Medulla oblongata (tissue), 1 donor: ENCODE data around the gene IGLL1.
"Not testable (repeated sequence)": the region's sequence is repeated elsewhere in the genome, so short reads cannot be mapped to it uniquely, and the experiment has no call there.

Source experiments
- DNase-seq: peaks from one replicate; pipeline ENCODE4 v3.0.0-alpha.2; 2015; ENCODE audit errors: extremely low spot score

Gene IGLL1

GRCh38 chr22:23591201-23591791, 11.2 kb upstream of the IGLL1 start:
- DNase-seq = peak; percentile 52

- no peak for DNase-seq
Measured at GRCh38 chr22:23583836-23584235, 3.7 kb upstream of the IGLL1 start.

- DNase-seq = no peak
Measured at GRCh38 chr22:23583153-23583552, 3.1 kb upstream of the IGLL1 start.

GRCh38 chr22:23581260-23581650, 1.2 kb upstream of the IGLL1 start:
- no peak for DNase-seq

GRCh38 chr22:23580576-23581259, 628 bp upstream of the IGLL1 start:
- no peak for DNase-seq

GRCh38 chr22:23579280-23579679, 810 bp downstream of the IGLL1 start:
- DNase-seq = no peak

- no peak for DNase-seq
Measured at GRCh38 chr22:23578306-23578705, 1.8 kb downstream of the IGLL1 start.

GRCh38 chr22:23576681-23577080, 3.4 kb downstream of the IGLL1 start:
- DNase-seq = no peak

GRCh38 chr22:23575601-23576000, 4.5 kb downstream of the IGLL1 start:
- DNase-seq = no peak

GRCh38 chr22:23574877-23575276, 5.2 kb downstream of the IGLL1 start:
- no peak for DNase-seq

- DNase-seq = no peak
Measured at GRCh38 chr22:23574371-23574811, 5.7 kb downstream of the IGLL1 start.

GRCh38 chr22:23573701-23574235, 6.3 kb downstream of the IGLL1 start:
- not testable (repeated sequence) for DNase-seq

- not testable (repeated sequence) for DNase-seq
Measured at GRCh38 chr22:23573106-23573505, 7.0 kb downstream of the IGLL1 start.

GRCh38 chr22:23571486-23571885, 8.6 kb downstream of the IGLL1 start:
- no peak for DNase-seq

- DNase-seq = no peak
Measured at GRCh38 chr22:23570681-23571080, 9.4 kb downstream of the IGLL1 start.

GRCh38 chr22:23569716-23570115, 10.4 kb downstream of the IGLL1 start:
- DNase-seq = no peak

- no peak for DNase-seq
Measured at GRCh38 chr22:23569291-23569690, 10.8 kb downstream of the IGLL1 start.

- DNase-seq = no peak
Measured at GRCh38 chr22:23566705-23567475, 13.2 kb downstream of the IGLL1 start.

- DNase-seq = no peak
Measured at GRCh38 chr22:23565915-23566704, 14.0 kb downstream of the IGLL1 start.

GRCh38 chr22:23565305-23565914, 14.7 kb downstream of the IGLL1 start:
- DNase-seq = no peak

GRCh38 chr22:23564276-23564675, 15.8 kb downstream of the IGLL1 start:
- no peak for DNase-seq
